RWPE2 (cell line): ENCODE data around the gene GPX2.
A peak's percentile ranks its signal among the peaks of the same experiment; 100 is the strongest.

Experiments used
- ATAC-seq: fragments of 200-7000 bp; cut with Tn5 transposase; 3 replicates; pipeline ENCODE4 v1.9.1; 2021; ENCODE audit warnings: low read depth
- DNase-seq: peaks from one replicate; pipeline ENCODE4 v3.0.0-alpha.2; 2020; ENCODE audit warnings: low spot score
- H3K27ac ChIP-seq: fragments of 450-650 bp; 2 replicates; pipeline ENCODE4 v1.5.1; 2017; ENCODE audit warnings: mild to moderate bottlenecking; ENCODE audit not compliant: poor library complexity, severe bottlenecking
- H3K27me3 ChIP-seq: fragments of 250-450 bp; sonication (Bioruptor Pico); 2 replicates; pipeline ENCODE4 v1.5.1; 2021; ENCODE audit warnings: mild to moderate bottlenecking, moderate library complexity; ENCODE audit not compliant: insufficient read depth, poor library complexity, severe bottlenecking
- H3K36me3 ChIP-seq: fragments of 250-450 bp; sonication (Bioruptor Pico); 2 replicates; pipeline ENCODE4 v1.5.1; 2020; ENCODE audit warnings: low read depth, mild to moderate bottlenecking, moderate library complexity
- H3K4me1 ChIP-seq: fragments of 250-450 bp; sonication (Bioruptor Pico); 2 replicates; pipeline ENCODE4 v1.5.1; 2021; ENCODE audit warnings: mild to moderate bottlenecking, moderate library complexity; ENCODE audit not compliant: insufficient read depth, poor library complexity, severe bottlenecking
- H3K4me3 ChIP-seq: fragments of 250-450 bp; sonication (Bioruptor Pico); 2 replicates; pipeline ENCODE4 v1.5.1; 2021; ENCODE audit warnings: mild to moderate bottlenecking, moderate library complexity; ENCODE audit not compliant: severe bottlenecking
- H3K9me3 ChIP-seq: fragments of 250-450 bp; sonication (Bioruptor Pico); 2 replicates; pipeline ENCODE4 v1.5.1; 2021; ENCODE audit warnings: mild to moderate bottlenecking, moderate library complexity; ENCODE audit not compliant: severe bottlenecking
- TF ChIP-seq, protein P1 (sequence below): fragments of 450-650 bp; IDR thresholded peaks from one replicate; pipeline ENCODE4 v1.5.1; 2017; ENCODE audit warnings: mild to moderate bottlenecking, moderate library complexity; ENCODE audit not compliant: poor library complexity, severe bottlenecking

Gene GPX2

DNA sequence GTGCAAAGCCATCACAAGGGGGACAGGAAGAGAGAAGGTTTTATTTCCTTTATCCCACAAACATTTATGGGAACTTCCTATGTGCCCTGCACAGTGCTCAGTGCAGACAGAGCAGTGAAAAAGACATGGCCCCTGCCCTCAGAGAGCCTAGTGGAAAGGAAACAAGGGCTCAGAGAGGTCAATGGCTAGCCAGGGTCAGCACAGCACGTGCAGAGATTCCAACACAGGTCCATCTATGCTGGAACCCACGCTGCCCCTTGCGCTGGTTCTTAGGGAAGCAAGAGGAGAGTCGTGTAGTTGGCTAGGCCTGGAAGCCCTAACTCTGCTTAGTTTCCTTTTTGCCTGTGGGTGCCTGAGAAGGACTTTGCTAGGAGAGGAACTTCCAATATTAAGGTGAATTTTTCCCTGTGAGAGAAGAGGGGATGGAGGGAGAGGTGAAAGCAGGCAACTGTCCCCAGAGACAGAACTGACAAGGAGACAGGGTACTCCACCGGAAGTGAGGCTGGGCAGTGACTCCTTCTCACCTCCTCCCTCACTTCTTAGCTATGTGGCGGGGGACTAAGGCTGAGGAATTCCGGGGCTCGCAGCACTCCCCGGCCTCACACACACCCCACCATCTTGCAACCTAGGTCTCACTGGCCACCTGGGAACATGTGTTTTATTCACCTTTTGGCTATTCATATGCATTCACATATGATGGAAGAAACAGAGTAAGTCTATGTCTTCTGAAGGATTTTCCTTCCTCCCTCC is 12.1 kb upstream of the GPX2 start:
- Histone ChIP-seq H3K4me1 (no peaks in the 10 kb centered on the region), H3K27me3 (no peaks in the 10 kb centered on the region), H3K36me3 (no peaks in the 10 kb centered on the region), H3K9me3 (no peaks in the 10 kb centered on the region), H3K4me3 (no peak overlapping the region), H3K27ac (no peak overlapping the region)
- ATAC-seq: no peak
- DNase-seq: peak; percentile 35
- TF ChIP-seq, protein P1, sequence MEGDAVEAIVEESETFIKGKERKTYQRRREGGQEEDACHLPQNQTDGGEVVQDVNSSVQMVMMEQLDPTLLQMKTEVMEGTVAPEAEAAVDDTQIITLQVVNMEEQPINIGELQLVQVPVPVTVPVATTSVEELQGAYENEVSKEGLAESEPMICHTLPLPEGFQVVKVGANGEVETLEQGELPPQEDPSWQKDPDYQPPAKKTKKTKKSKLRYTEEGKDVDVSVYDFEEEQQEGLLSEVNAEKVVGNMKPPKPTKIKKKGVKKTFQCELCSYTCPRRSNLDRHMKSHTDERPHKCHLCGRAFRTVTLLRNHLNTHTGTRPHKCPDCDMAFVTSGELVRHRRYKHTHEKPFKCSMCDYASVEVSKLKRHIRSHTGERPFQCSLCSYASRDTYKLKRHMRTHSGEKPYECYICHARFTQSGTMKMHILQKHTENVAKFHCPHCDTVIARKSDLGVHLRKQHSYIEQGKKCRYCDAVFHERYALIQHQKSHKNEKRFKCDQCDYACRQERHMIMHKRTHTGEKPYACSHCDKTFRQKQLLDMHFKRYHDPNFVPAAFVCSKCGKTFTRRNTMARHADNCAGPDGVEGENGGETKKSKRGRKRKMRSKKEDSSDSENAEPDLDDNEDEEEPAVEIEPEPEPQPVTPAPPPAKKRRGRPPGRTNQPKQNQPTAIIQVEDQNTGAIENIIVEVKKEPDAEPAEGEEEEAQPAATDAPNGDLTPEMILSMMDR: no peak

DNA sequence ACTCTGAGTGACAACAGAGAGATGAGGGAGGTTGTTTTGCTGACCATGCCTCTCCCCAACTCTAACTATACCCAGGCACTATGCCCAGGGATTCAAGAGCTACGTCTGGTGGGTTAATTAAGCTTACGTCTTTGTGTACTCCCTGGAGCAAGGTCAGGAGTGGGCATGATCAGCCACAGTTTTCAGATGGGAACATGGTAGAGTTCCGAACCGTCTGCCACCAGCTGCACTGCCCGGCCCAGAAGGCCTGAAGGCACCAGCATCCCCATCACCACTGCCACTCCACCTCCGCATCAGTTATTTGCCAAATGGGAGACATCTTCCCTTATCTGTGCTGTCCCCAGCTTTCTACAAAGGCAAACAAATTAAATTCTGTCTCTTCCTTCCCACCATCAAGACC is 11.1 kb upstream of the GPX2 start:
- Histone ChIP-seq H3K27me3 (no peaks in the 10 kb centered on the region), H3K4me1 (no peaks in the 10 kb centered on the region), H3K4me3 (no peak overlapping the region), H3K27ac (no peak overlapping the region), H3K9me3 (no peaks in the 10 kb centered on the region), H3K36me3 (no peaks in the 10 kb centered on the region)
- ATAC-seq (no peak), DNase-seq (no peak)
- TF ChIP-seq, protein P1: no peak

DNA sequence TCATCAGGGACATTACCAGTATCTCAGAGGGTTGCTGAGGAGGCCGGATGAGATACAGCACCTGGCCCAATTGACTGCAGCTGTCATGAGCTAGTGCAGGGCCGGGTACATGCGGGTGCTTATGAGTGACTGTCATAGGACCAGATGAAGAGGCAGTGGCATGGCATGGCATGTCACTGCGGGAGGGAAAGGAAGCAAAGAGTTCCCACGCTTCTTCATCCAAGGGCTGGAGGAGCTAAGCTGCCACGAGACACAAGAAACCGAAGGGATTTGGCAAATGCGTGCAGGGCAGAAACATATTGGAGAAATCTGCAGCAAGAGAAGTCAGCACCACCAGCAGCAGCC is 10.7 kb upstream of the GPX2 start:
- TF ChIP-seq, protein P1: no peak
- ATAC-seq: no peak
- DNase-seq: no peak
- H3K9me3 ChIP-seq: no peaks in the 10 kb centered on the region
- H3K36me3 ChIP-seq: no peaks in the 10 kb centered on the region
- H3K4me1 ChIP-seq: no peaks in the 10 kb centered on the region
- H3K4me3 ChIP-seq: no peak overlapping the region
- no peaks in the 10 kb centered on the region for H3K27me3 ChIP-seq
- no peak overlapping the region for H3K27ac ChIP-seq

DNA sequence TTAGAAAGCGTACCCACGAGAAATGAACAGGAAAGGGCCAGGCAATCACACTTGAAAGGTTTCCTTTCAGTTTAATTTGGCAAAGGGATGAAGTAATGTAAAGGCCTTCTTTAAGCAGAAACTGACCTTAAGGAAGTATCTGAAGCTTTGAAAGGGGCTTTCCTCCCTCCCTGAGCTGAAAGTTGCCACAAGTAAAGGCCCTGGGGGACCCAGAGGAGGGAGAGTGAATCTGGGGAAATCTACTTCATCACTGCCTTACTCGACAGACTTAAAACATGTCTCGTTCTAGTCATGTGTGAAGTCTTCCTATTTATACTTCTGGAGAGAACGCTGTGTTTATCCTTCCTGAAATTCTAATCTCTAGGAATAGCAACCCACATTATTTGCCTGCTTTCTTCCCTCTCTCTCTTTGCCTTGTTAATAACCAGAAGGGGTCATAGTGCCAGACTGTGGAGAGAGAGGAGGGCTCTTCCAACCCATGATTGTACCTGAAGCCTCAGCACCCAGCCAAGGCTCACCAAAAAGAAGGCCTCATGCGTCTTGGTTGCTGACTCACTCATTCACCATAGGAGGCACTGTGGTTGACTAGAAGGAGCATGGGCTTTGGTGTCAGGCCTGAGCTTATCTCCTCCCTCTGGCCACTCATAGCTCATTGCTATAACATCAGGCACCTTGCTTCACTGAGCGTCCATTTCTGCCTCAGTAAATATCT is 10.2 kb upstream of the GPX2 start:
- no peaks in the 10 kb centered on the region for H3K36me3 ChIP-seq
- no peaks in the 10 kb centered on the region for H3K27me3 ChIP-seq
- no peak overlapping the region for H3K4me3 ChIP-seq
- no peak for DNase-seq
- no peaks in the 10 kb centered on the region for H3K9me3 ChIP-seq
- H3K27ac ChIP-seq: no peak overlapping the region
- TF ChIP-seq, protein P1: no peak
- no peaks in the 10 kb centered on the region for H3K4me1 ChIP-seq
- ATAC-seq: no peak

DNA sequence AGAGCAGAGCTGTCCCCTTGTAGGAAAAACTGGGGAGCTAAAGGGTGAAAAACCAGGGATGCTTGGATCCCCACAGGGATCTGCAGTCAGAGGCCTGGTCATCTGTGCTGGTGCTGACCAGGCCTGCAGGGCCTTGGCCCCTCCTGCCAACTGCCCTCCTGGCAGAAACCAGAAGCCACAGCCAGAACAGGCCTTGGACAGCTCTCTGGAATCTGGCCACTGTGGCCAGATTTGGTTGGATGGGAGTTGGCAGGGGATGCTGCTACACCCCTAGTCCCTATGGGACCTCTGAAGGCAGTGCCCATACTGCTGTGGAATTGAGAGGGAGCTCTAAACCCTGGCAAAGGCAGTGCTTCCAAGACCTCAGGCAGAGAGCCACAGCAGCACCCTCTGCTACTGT is 9.2 kb upstream of the GPX2 start:
- ATAC-seq (no peak), DNase-seq (no peak)
- no peaks in the 10 kb centered on the region for H3K27me3 ChIP-seq
- H3K4me1 ChIP-seq: no peaks in the 10 kb centered on the region
- no peak overlapping the region for H3K27ac ChIP-seq
- no peaks in the 10 kb centered on the region for H3K9me3 ChIP-seq
- TF ChIP-seq, protein P1: no peak
- H3K4me3 ChIP-seq: no peak overlapping the region
- H3K36me3 ChIP-seq: no peaks in the 10 kb centered on the region
